ENCODE measurements around the gene EIF6. TPM values are rescaled to one million over a fixed set of nuclear protein-coding genes. Genes with fewer than 3 reads are reported as not detected.

EIF6 gene
- total and polyA plus RNA-seq, 2 of the 8 experiments (the other 6 are each of a cell fraction or from before 2014, with no cell fraction given): 184 to 319 TPM

DNA sequence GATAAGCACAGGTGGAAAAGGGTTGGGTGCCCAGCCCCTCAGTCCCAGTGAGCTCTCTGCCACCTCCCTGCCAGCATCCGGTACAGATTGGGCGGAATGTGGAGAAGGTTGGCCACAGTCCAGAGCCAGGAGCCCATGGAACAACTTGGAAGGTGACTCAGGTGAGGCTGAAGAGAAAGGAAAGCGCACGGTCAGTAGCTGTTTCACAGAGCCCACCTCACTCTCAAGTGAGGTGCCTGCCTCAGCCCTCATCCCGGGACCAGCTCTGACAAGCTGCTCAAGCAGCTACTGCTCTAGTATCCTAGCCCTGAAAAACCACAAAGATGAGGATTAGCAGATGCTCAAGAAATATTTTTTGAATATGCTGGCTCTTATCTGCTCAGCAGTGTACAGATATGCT lies 5.5 kb downstream of the EIF6 start:
- Histone ChIP-seq H3K79me2 (ENCODE audit: control insufficient read depth in 1 of 2, insufficient read depth in 2 of 2, low read length in 2 of 2) (peaks cover 9 to 26% of the 10 kb centered on the region in 2 experiments), H4K5ac (ENCODE audit: insufficient read length, low read depth, low read length) (no peak overlapping the region), H2AFZ (ENCODE audit: low read length) (no peak overlapping the region), H3K79me1 (ENCODE audit: low read depth, low read length) (peaks cover 11% of the 10 kb centered on the region; the same call in 1 of the 2 replicates), H3K23me2 (ENCODE audit: low read depth, low read length) (peaks cover 8% of the 10 kb centered on the region), H2BK15ac (ENCODE audit: low read length) (no peak overlapping the region), H4K91ac (replicated peaks; ENCODE audit: insufficient read length, low read length) (no peak overlapping the region), H4K20me1 (replicated peaks in 1 of 2; ENCODE audit: control insufficient read depth in 1 of 2, insufficient read depth in 2 of 2, low read length in 2 of 2) (peaks cover 7 to 14% of the 10 kb centered on the region in 2 experiments), H3K56ac (replicated peaks; ENCODE audit: insufficient read length, low read depth, low read length) (no peak overlapping the region), H3K18ac (ENCODE audit: extremely low read depth, low read length) (no peak overlapping the region), H3K4me3 (ENCODE audit: extremely low read depth in 1 of 4, insufficient read depth in 2 of 4, low read depth in 3 of 4, low read length in 4 of 4) (no peak overlapping the region), H3K4ac (replicated peaks; ENCODE audit: insufficient read length, low read depth, low read length) (no peak overlapping the region), H2BK12ac (ENCODE audit: low read depth, low read length) (no peak overlapping the region), H4K8ac (ENCODE audit: extremely low read depth, insufficient read depth, low read length) (no peak overlapping the region), H3K36me3 (ENCODE audit: control insufficient read depth in 2 of 4, insufficient read depth in 4 of 4, low read length in 3 of 4) (peaks cover 25 to 43% (median 28%) of the 10 kb centered on the region in 4 experiments), H3K4me1 (replicated peaks in 1 of 4; ENCODE audit: control insufficient read depth in 3 of 4, insufficient read depth in 4 of 4, low read length in 3 of 4) (peaks cover 4 to 15% (median 9%) of the 10 kb centered on the region in 4 experiments; a peak in 6 of 7 replicates), H3K4me2 (ENCODE audit: insufficient read depth in 1 of 2, low read depth in 2 of 2, low read length in 2 of 2) (no peak overlapping the region), H2BK120ac (replicated peaks; ENCODE audit: low read depth, low read length) (no peak overlapping the region), H2BK20ac (ENCODE audit: low read length) (no peak overlapping the region), H2AK5ac (ENCODE audit: low read depth, low read length) (no peak overlapping the region), H3K23ac (ENCODE audit: insufficient read length) (no peak overlapping the region), H3K27ac (ENCODE audit: low read depth, low read length) (no peak overlapping the region), H3K14ac (ENCODE audit: insufficient read length) (no peak overlapping the region), H3K27me3 (replicated peaks in 1 of 4; ENCODE audit: control insufficient read depth in 3 of 4, extremely low read depth in 1 of 4, insufficient read depth in 3 of 4, low read length in 3 of 4) (no peaks in the 10 kb centered on the region), H2BK5ac (ENCODE audit: low read depth, low read length) (no peak overlapping the region), H3K9ac (replicated peaks in 1 of 4; ENCODE audit: extremely low read depth in 1 of 4, low read depth in 3 of 4, low read length in 3 of 4) (no peak overlapping the region), H3K9me3 (ENCODE audit: insufficient read depth in 2 of 2, low read depth in 1 of 2, low read length in 1 of 2) (no peaks in the 10 kb centered on the region)
- POLR2A ChIA-PET (ENCODE audit: partially characterized antibody): interaction anchor here (0.8 to 5.7 kb wide), 8 partner anchors 8 to 103 kb away, joined by 3 to 39 read pairs (median 6); partner anchors contain the start of gene FAM83C
- CTCF ChIA-PET (ENCODE audit: partially characterized antibody): interaction anchor here (0.7 to 11.1 kb wide), 4 partner anchors 10 to 163 kb away, joined by 3 to 104 read pairs (median 4); no protein-coding TSS in a partner anchor
- DNase-seq (ENCODE audit: low read depth in 1 of 2, low spot score in 2 of 2): no peak
- 97% methylated on average over 5 of the region's 5 CpGs; no CpG with 5 or more reads in 1 of the 2 experiments for WGBS, 2 experiments (ENCODE audit: extremely low coverage in 1 of 2, insufficient coverage in 1 of 2, insufficient read length in 1 of 2, insufficient replicate concordance in 2 of 2, low coverage in 1 of 2, low lambda C conversion rate in 2 of 2, missing lambda C conversion rate in 1 of 2)
- FAIRE-seq: no peak
- no peak for TF ChIP-seq POLR2AphosphoS5 (IDR thresholded peaks at IDR 0.05; ENCODE audit: low read depth, low read length)
- no peak for TF ChIP-seq CHD2 (IDR thresholded peaks at IDR 0.05; ENCODE audit: low read length)
- TF ChIP-seq KDM1A (IDR thresholded peaks at IDR 0.05; ENCODE audit: borderline replicate concordance, low read length): no peak
- no peak for TF ChIP-seq ZNF274 (IDR thresholded peaks at IDR 0.05; ENCODE audit: borderline replicate concordance, extremely low read depth, low read length)

Measured in H1 (cell line).